MM.1S (cell line): ENCODE data around the gene ZNF428.
A peak's percentile ranks its signal among the peaks of the same experiment; 100 is the strongest.

Source experiments
- DNase-seq: peaks from one replicate; pipeline ENCODE4 v3.0.0-alpha.2; 2015
- H2AFZ ChIP-seq: fragments of 300-600 bp; sonication (generic); 2 replicates; pipeline ENCODE4 v1.6.0; 2016; ENCODE audit warnings: antibody characterized with exemption, low read length
- H3F3A ChIP-seq: fragments of 300-600 bp; sonication (generic); 2 replicates; pipeline ENCODE4 v1.6.1; 2016; ENCODE audit warnings: mild to moderate bottlenecking, antibody characterized with exemption, low read length, moderate library complexity, mixed read lengths; ENCODE audit not compliant: insufficient read depth
- H3K27ac ChIP-seq: fragments of 300-600 bp; sonication (generic); 2 replicates; pipeline ENCODE4 v1.5.1; 2016; ENCODE audit warnings: mild to moderate bottlenecking, low read length
- H3K27me3 ChIP-seq: fragments of 300-600 bp; sonication (generic); replicated peaks from 2 replicates; pipeline ENCODE4 v1.6.0; 2016; ENCODE audit warnings: low read length; ENCODE audit not compliant: insufficient read depth
- H3K36me3 ChIP-seq: fragments of 300-600 bp; sonication (generic); replicated peaks from 2 replicates; pipeline ENCODE4 v1.6.1; 2016; ENCODE audit warnings: mild to moderate bottlenecking, low read length, mixed read lengths; ENCODE audit not compliant: insufficient read depth
- H3K4me1 ChIP-seq: fragments of 300-600 bp; sonication (generic); 2 replicates; pipeline ENCODE4 v1.6.1; 2016; ENCODE audit warnings: low read length, mixed read lengths
- H3K4me2 ChIP-seq: fragments of 300-600 bp; sonication (generic); 2 replicates; pipeline ENCODE4 v1.6.0; 2016; ENCODE audit warnings: low read depth, low read length
- H3K4me3 ChIP-seq: fragments of 300-600 bp; sonication (generic); 2 replicates; pipeline ENCODE4 v1.5.1; 2016; ENCODE audit warnings: low read length, mixed read lengths
- H3K79me2 ChIP-seq: fragments of 300-600 bp; sonication (generic); 2 replicates; pipeline ENCODE4 v1.6.1; 2016; ENCODE audit warnings: mixed run types, low read length, mixed read lengths
- H3K9ac ChIP-seq: fragments of 300-600 bp; sonication (generic); 2 replicates; pipeline ENCODE4 v1.6.1; 2016; ENCODE audit warnings: low read length, mixed read lengths
- H3K9me2 ChIP-seq: fragments of 300-600 bp; sonication (generic); replicated peaks from 2 replicates; pipeline ENCODE4 v1.6.1; 2016; ENCODE audit warnings: mild to moderate bottlenecking, low read length, mixed read lengths; ENCODE audit not compliant: insufficient read depth
- H3K9me3 ChIP-seq: fragments of 300-600 bp; sonication (generic); replicated peaks from 2 replicates; pipeline ENCODE4 v1.6.1; 2016; ENCODE audit warnings: mild to moderate bottlenecking, low read length, mixed read lengths; ENCODE audit not compliant: insufficient read depth
- H4K20me1 ChIP-seq: fragments of 300-600 bp; sonication (generic); 2 replicates; pipeline ENCODE4 v1.6.1; 2016; ENCODE audit warnings: mild to moderate bottlenecking, low read length, moderate library complexity, mixed read lengths; ENCODE audit not compliant: insufficient read depth
- EZH2 ChIP-seq: fragments of 300-600 bp; sonication (generic); optimal IDR thresholded peaks from 2 replicates; pipeline ENCODE3; 2017; ENCODE audit warnings: low read depth, mild to moderate bottlenecking, antibody characterized with exemption, low read length, mixed read lengths
- EZH2phosphoT487 ChIP-seq: fragments of 300-600 bp; sonication (generic); IDR thresholded peaks from 2 replicates; pipeline ENCODE4 v1.6.1; 2018; ENCODE audit warnings: antibody characterized with exemption, low read length
- TF ChIP-seq, protein P1 (sequence below): fragments of 300-600 bp; sonication (generic); IDR thresholded peaks from 2 replicates; pipeline ENCODE4 v1.5.1; 2016; ENCODE audit warnings: antibody characterized with exemption, low read length, mixed read lengths

ZNF428 gene

DNA sequence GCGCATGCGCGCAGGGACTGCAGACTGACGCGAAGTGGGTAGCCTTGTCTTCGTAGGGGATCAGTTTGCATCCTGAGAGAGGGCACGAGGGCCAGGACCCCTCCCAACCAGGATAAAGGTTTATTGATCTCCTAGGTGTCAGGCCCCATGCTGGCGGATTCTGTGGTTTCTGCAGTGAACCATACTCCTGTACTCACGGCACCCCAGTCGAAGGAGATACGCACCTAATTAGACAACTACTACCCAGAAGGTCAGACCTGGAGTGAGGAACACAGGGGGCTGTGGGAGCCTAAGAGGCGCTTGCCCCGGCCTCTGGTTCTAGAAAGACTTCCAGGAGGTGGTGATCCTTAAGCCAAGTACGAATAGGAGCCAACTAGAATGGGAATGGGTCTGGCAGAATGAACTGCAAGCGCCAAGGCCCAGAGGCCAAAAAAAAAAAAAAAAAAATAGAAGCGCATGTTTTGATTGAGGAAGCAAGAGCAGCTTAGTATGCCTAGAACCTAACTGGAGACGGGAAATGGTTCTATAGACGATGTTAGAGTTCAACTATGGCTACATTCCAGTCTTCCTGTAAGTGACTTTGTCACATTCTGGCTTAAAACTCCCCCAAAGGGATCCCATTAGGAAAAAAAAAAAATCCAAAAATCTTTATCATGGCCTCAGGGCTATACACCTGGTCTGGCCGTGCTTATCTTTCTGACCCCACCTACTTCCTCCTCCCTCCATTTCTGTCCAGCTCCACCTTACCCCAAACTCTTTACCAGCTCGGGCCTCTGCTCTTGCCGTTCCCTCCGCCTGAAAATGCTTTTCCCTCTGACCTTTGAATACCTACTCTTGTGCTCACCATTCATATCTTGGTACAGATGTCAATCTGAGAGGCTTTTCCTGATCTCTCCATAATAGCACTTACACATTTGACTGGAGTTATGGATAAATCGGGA lies 902 bp upstream of the ZNF428 start:
- peak overlapping the region; percentile 97 for H3K4me2 ChIP-seq
- H3K9ac ChIP-seq: peak overlapping the region; percentile 95
- H3K36me3 ChIP-seq: no peaks in the 10 kb centered on the region
- no peak for DNase-seq
- H3K9me3 ChIP-seq: no peaks in the 10 kb centered on the region
- H2AFZ ChIP-seq: peak overlapping the region; percentile 80
- H3K79me2 ChIP-seq: peaks cover 32% of the 10 kb centered on the region
- no peaks in the 10 kb centered on the region for H3K27me3 ChIP-seq
- H4K20me1 ChIP-seq: no peaks in the 10 kb centered on the region
- peak overlapping the region; percentile 93 for H3K27ac ChIP-seq
- H3K9me2 ChIP-seq: no peaks in the 10 kb centered on the region
- no peak for TF ChIP-seq EZH2
- TF ChIP-seq EZH2phosphoT487: no peak
- TF ChIP-seq, protein P1, sequence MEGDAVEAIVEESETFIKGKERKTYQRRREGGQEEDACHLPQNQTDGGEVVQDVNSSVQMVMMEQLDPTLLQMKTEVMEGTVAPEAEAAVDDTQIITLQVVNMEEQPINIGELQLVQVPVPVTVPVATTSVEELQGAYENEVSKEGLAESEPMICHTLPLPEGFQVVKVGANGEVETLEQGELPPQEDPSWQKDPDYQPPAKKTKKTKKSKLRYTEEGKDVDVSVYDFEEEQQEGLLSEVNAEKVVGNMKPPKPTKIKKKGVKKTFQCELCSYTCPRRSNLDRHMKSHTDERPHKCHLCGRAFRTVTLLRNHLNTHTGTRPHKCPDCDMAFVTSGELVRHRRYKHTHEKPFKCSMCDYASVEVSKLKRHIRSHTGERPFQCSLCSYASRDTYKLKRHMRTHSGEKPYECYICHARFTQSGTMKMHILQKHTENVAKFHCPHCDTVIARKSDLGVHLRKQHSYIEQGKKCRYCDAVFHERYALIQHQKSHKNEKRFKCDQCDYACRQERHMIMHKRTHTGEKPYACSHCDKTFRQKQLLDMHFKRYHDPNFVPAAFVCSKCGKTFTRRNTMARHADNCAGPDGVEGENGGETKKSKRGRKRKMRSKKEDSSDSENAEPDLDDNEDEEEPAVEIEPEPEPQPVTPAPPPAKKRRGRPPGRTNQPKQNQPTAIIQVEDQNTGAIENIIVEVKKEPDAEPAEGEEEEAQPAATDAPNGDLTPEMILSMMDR: no peak
- H3K4me1 ChIP-seq: peaks cover 7% of the 10 kb centered on the region; the same call in 1 of the 2 replicates
- H3K4me3 ChIP-seq: peak overlapping the region; percentile 85
- peaks cover 16% of the 10 kb centered on the region; the same call in 1 of the 2 replicates for H3F3A ChIP-seq

DNA sequence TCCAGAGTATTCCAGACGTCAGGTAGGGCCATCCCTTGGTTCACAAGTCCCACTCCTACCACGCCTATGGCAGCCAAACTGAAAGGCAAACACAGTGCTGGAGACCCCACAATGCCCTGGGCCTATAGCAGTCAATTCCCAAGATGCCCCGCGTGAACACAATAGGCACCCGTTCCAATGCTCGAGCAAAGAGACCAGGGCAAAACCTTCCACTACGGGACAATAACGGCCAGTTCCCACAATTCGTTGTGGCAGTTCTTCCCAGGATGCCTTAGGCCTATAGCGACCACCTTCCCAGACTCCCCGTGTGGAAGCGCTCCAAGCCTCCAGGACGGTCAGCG lies 538 bp downstream of the ZNF428 start:
- peak overlapping the region; percentile 80 for H2AFZ ChIP-seq
- H3K4me1 ChIP-seq: peaks cover 7% of the 10 kb centered on the region; the same call in 1 of the 2 replicates
- peaks cover 42% of the 10 kb centered on the region for H3K79me2 ChIP-seq
- peak; percentile 61 for DNase-seq
- H3K4me2 ChIP-seq: peak overlapping the region; percentile 97
- peak overlapping the region; percentile 93 for H3K27ac ChIP-seq
- H3K4me3 ChIP-seq: peak overlapping the region; percentile 85
- peak overlapping the region; percentile 95 for H3K9ac ChIP-seq
- no peaks in the 10 kb centered on the region for H3K27me3 ChIP-seq
- H3K9me2 ChIP-seq: no peaks in the 10 kb centered on the region
- H3K9me3 ChIP-seq: no peaks in the 10 kb centered on the region
- TF ChIP-seq, protein P1: no peak
- no peak for TF ChIP-seq EZH2phosphoT487
- no peak for TF ChIP-seq EZH2
- peaks cover 17% of the 10 kb centered on the region; the same call in 1 of the 2 replicates for H3F3A ChIP-seq
- H4K20me1 ChIP-seq: no peaks in the 10 kb centered on the region
- no peaks in the 10 kb centered on the region for H3K36me3 ChIP-seq

DNA sequence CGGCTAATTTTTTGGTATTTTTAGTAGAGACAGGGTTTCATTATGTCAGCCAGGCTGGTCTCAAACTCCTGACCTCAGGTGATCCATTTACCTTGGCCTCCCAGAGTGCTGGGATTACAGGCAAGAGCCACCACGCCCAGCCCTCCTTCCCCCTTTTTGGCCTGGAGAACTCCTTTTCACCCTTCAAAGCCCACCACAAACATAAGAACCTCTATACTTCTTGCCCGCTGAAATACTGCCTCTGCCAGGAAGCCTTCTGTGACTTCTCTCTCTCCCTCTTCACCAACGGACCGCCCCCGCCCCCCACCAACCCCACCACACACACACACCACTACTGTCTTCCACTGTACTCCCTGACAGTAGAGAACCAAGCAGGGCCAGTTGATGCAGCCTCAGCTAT lies 2.5 kb downstream of the ZNF428 start:
- H3K79me2 ChIP-seq: peaks cover 43% of the 10 kb centered on the region
- H3K9ac ChIP-seq: no peak overlapping the region
- no peak overlapping the region for H3K4me2 ChIP-seq
- no peaks in the 10 kb centered on the region for H3K27me3 ChIP-seq
- H3K4me3 ChIP-seq: no peak overlapping the region
- H2AFZ ChIP-seq: no peak overlapping the region
- peaks cover 21% of the 10 kb centered on the region; the same call in 1 of the 2 replicates for H3F3A ChIP-seq
- TF ChIP-seq EZH2phosphoT487: no peak
- TF ChIP-seq EZH2: no peak
- TF ChIP-seq, protein P1: no peak
- H3K9me2 ChIP-seq: no peaks in the 10 kb centered on the region
- peaks cover 7% of the 10 kb centered on the region; the same call in 1 of the 2 replicates for H3K4me1 ChIP-seq
- H4K20me1 ChIP-seq: no peaks in the 10 kb centered on the region
- no peak overlapping the region for H3K27ac ChIP-seq
- H3K36me3 ChIP-seq: no peaks in the 10 kb centered on the region
- DNase-seq: no peak
- no peaks in the 10 kb centered on the region for H3K9me3 ChIP-seq
